ENCODE results near the gene CCSAP.

DNA sequence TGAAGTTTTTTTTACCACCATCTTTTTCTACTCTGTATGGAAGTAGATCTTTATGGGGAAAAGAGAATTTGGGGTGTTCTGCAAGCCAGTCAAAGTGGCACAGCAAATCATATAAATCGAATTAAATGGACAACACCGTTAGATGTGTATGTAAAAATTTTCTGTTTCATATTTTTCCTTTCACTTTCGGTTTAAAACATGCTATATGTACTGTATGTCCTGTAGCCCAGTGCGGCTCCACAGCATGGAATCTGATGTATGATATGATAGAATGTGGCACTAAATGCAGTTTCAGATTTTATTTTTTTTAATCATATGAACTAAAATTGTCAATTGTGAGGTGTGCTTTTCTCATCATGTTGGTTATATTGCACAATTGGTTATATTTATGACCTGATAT is 39.0 kb downstream of the CCSAP start:
- TF ChIP-seq, protein P1, sequence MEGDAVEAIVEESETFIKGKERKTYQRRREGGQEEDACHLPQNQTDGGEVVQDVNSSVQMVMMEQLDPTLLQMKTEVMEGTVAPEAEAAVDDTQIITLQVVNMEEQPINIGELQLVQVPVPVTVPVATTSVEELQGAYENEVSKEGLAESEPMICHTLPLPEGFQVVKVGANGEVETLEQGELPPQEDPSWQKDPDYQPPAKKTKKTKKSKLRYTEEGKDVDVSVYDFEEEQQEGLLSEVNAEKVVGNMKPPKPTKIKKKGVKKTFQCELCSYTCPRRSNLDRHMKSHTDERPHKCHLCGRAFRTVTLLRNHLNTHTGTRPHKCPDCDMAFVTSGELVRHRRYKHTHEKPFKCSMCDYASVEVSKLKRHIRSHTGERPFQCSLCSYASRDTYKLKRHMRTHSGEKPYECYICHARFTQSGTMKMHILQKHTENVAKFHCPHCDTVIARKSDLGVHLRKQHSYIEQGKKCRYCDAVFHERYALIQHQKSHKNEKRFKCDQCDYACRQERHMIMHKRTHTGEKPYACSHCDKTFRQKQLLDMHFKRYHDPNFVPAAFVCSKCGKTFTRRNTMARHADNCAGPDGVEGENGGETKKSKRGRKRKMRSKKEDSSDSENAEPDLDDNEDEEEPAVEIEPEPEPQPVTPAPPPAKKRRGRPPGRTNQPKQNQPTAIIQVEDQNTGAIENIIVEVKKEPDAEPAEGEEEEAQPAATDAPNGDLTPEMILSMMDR (IDR thresholded peaks at IDR 0.05 in 4 of 5, conservative IDR thresholded peaks at IDR 0.05 in 1 of 5), result no peak
- TF ChIP-seq POLR2A (IDR thresholded peaks at IDR 0.05), result no peak

Data from gastrocnemius medialis (tissue), 4 donors.